Pericardium fibroblast (primary cell): ENCODE results near the gene OR52N2. TPM values are rescaled to one million over a fixed set of nuclear protein-coding genes. Genes with fewer than 3 reads are reported as not detected.

Experiments used
- total RNA-seq: library from RNA; depleted of rRNA; stranded (reverse); fragments of >200 nt; gene quantifications from 2 replicates; pipeline ENCODE4 v1.2.3, GENCODE V29; 2015

OR52N2 gene
- total RNA-seq = not detected in 2 replicates

GRCh38 chr11:5808500-5809121 lies at the start of gene OR52N2:
OR52N2 (plus strand) TSS chr11:5808924; CDS start chr11:5820336, 11,412 bp downstream.

GRCh38 chr11:5783255-5783654 lies 25.5 kb upstream of the OR52N2 start, which contains the start of gene OR52N5:
OR52N5 (minus strand) TSS chr11:5783355; CDS start chr11:5778634, 4,721 bp downstream.

DNA sequence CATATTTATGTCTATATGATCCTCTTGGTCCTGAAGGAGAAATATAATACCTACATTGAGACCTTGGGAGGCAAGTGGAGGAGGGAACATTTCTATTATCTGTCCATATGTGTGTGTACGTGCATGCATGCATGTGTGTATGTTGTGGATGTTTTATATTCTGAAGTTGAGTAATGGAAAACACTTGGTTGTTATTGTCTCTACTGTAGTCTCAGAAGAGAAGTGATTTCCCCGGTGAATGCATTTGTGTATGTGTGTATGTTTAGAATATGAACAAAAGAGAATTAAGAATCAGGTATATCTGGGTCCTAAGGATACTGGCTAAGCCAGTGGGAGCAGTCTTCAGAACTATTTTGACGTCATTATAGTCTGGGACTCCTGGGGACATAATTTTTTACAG lies 17.6 kb upstream of the OR52N2 start, which contains the start of gene OR52N1:
Gene OR52N1, minus strand, starts transcription at position 101 of the 400 bp plus-strand sequence. CDS start 2,449 bp downstream, outside the sequence.

GRCh38 chr11:5841797-5842196 lies 33.1 kb downstream of the OR52N2 start, which contains the start of gene OR52E6:
OR52E6 (minus strand) TSS chr11:5841897; CDS start chr11:5841897, 0 bp downstream.

GRCh38 chr11:5857590-5857989 lies 48.9 kb downstream of the OR52N2 start, which contains the start of gene OR52E8:
OR52E8 (minus strand) TSS chr11:5857690; CDS start chr11:5857690, 0 bp downstream.

Other genes with a start within 250 kb of the OR52N2 start
- not detected in 2 replicates for gene OR52B6, start 228.0 kb upstream of the OR52N2 start, total RNA-seq
- 4.0 and 9.2 TPM in 2 replicates for gene TRIM6, start 212.3 kb upstream of the OR52N2 start, total RNA-seq
- 4.6 and 10.2 TPM in 2 replicates for gene TRIM34, start 183.9 kb upstream of the OR52N2 start, total RNA-seq
- 18.2 and 24.1 TPM in 2 replicates for gene TRIM5, start 123.8 kb upstream of the OR52N2 start, total RNA-seq
- 15.5 and 48.8 TPM in 2 replicates for gene TRIM22, start 119.1 kb upstream of the OR52N2 start, total RNA-seq
- not detected in 2 replicates for gene OR56B1, start 72.5 kb upstream of the OR52N2 start, total RNA-seq
- gene OR52N4, start 54.7 kb upstream of the OR52N2 start, total RNA-seq = not detected in 2 replicates
- gene OR52N5, start 25.6 kb upstream of the OR52N2 start, total RNA-seq = not detected in 2 replicates
- not detected in 2 replicates for gene OR52N1, start 17.7 kb upstream of the OR52N2 start, total RNA-seq
- gene OR52E6, start 33.0 kb downstream of the OR52N2 start, total RNA-seq = not detected in 2 replicates
- not detected in 2 replicates for gene OR52E8, start 48.8 kb downstream of the OR52N2 start, total RNA-seq
- gene OR52E4, start 71.7 kb downstream of the OR52N2 start, total RNA-seq = not detected in 2 replicates
- gene OR52E5, start 84.3 kb downstream of the OR52N2 start, total RNA-seq = not detected in 2 replicates
- not detected in 2 replicates for gene OR56A3, start 133.3 kb downstream of the OR52N2 start, total RNA-seq
- not detected in 2 replicates for gene OR56A5, start 159.6 kb downstream of the OR52N2 start, total RNA-seq
- gene OR52L1, start 178.1 kb downstream of the OR52N2 start, total RNA-seq = not detected in 2 replicates
- gene OR56A4, start 198.0 kb downstream of the OR52N2 start, total RNA-seq = not detected in 2 replicates
- not detected in 2 replicates for gene OR56A1, start 221.8 kb downstream of the OR52N2 start, total RNA-seq